A549 (cell line): ENCODE data around the gene MRPL36. TPM values are rescaled to one million over a fixed set of nuclear protein-coding genes. Genes with fewer than 3 reads are reported as not detected.

ENCODE experiments used
- ATAC-seq, 2 experiments: fragments of 200-7000 bp in 1 of 2; fragments of >200 bp in 1 of 2; cut with Nextera tagmentation in 1 of 2; cut with Tn5 transposase in 1 of 2; 3 replicates each; pipeline versions ENCODE4 v1.8.0 to v1.9.1; 2018 to 2020; ENCODE audit warnings: mild to moderate bottlenecking in 1 of 2, moderate library complexity in 1 of 2
- CTCF ChIA-PET: fragments of 300-600 bp; sonication (Branson Sonifier 250); formaldehyde crosslinking; extraction: SDS; loops from one replicate; lab custom pipeline; 2021; ENCODE audit warnings: antibody characterized with exemption, inconsistent platforms; lab: Yijun Ruan, JAX
- POLR2A ChIA-PET: fragments of 350-600 bp; formaldehyde crosslinking; extraction: SDS; loops from one replicate; lab custom pipeline; 2021; ENCODE audit warnings: antibody characterized with exemption, inconsistent platforms; lab: Yijun Ruan, JAX
- DNase-seq, 2 experiments: peaks; one replicate each; pipeline versions ENCODE4 v3.0.0 to v3.0.0-alpha.2; 2011 to 2016; ENCODE audit warnings: low read depth in 1 of 2, low spot score in 1 of 2
- FAIRE-seq: peaks from 2 replicates; lab custom pipeline; 2011; peaks lifted over from hg19 to GRCh38; lab: Jason Lieb, UNC
- H3K27ac ChIP-seq, 2 experiments: fragments of >200 bp; sonication (Bioruptor Twin); formaldehyde crosslinking; 3 replicates each; pipeline ENCODE4 v1.5.1; 2016 to 2017
- H3K4me1 ChIP-seq: fragments of >200 bp; sonication (Bioruptor Twin); formaldehyde crosslinking; 3 replicates; pipeline ENCODE4 v1.6.1; 2016
- H3K4me2 ChIP-seq: fragments of >200 bp; sonication (Bioruptor Twin); formaldehyde crosslinking; 3 replicates; pipeline ENCODE4 v1.6.1; 2016
- H3K4me3 ChIP-seq: fragments of >200 bp; sonication (Bioruptor Twin); formaldehyde crosslinking; 3 replicates; pipeline ENCODE4 v1.5.1; 2016
- H3K9me3 ChIP-seq: fragments of >200 bp; sonication (Bioruptor Twin); formaldehyde crosslinking; 3 replicates; pipeline ENCODE4 v1.6.1; 2016
- EHF ChIP-seq: fragments of 250-450 bp; sonication (Bioruptor Pico); IDR thresholded peaks from 2 replicates; pipeline ENCODE4 v1.5.0; 2020; ENCODE audit warnings: mild to moderate bottlenecking
- JUN ChIP-seq, 2 experiments: fragments of >200 bp; sonication (Bioruptor Twin); formaldehyde crosslinking; IDR thresholded peaks; 2 replicates in 1 of 2; 3 replicates in 1 of 2; pipeline ENCODE4 v1.6.1; 2016 to 2017
- KDM5A ChIP-seq: fragments of 200-600 bp; sonication (generic); IDR thresholded peaks from 2 replicates; pipeline ENCODE4 v1.6.1; 2016; ENCODE audit warnings: antibody characterized with exemption, mild to moderate bottlenecking
- PHF8 ChIP-seq: fragments of 200-600 bp; sonication (generic); IDR thresholded peaks from 2 replicates; pipeline ENCODE4 v1.6.1; 2016; ENCODE audit warnings: low read depth, mild to moderate bottlenecking, antibody characterized with exemption, moderate library complexity, borderline replicate concordance
- POLR2A ChIP-seq: IDR thresholded peaks from 2 replicates; pipeline ENCODE4 v1.6.1; 2012; ENCODE audit warnings: mild to moderate bottlenecking, low read length
- RARB ChIP-seq: fragments of 250-450 bp; sonication (Bioruptor Pico); IDR thresholded peaks from 2 replicates; pipeline ENCODE4 v1.8.0; 2021; ENCODE audit warnings: mild to moderate bottlenecking, moderate library complexity
- RNF2 ChIP-seq: fragments of 200-600 bp; sonication (generic); IDR thresholded peaks from 2 replicates; pipeline ENCODE4 v1.6.1; 2016; ENCODE audit warnings: low read depth, mild to moderate bottlenecking, antibody characterized with exemption, moderate library complexity, borderline replicate concordance
- ZSCAN20 ChIP-seq: fragments of 250-450 bp; sonication (Bioruptor Pico); IDR thresholded peaks from 2 replicates; pipeline ENCODE4 v1.8.0; 2022; ENCODE audit warnings: mild to moderate bottlenecking, moderate library complexity
- WGBS: methylation state at CpG from one replicate; pipeline ENCODE4 v1.1.6; 2017; ENCODE audit errors: missing lambda C conversion rate; 5-methylcytosine and 5-hydroxymethylcytosine counted together
- polyA plus RNA-seq, 4 experiments: library from polyadenylated mRNA; depleted of rRNA in 3 of 4; stranded (reverse); fragments of >200 nt; fragmentation: RNase III in 1 of 4; extraction: RNeasy Plus Mini Kit Qiagen cat#74134 plus additional on column Dnase treatment in 1 of 4; gene quantifications; 2 replicates in 3 of 4; 3 replicates in 1 of 4; pipeline ENCODE4 v1.2.3, GENCODE V29; 2011 to 2017
- TF ChIP-seq, protein P1 (sequence below): fragments of >200 bp; sonication (Bioruptor Twin); formaldehyde crosslinking; IDR thresholded peaks from 3 replicates; pipeline ENCODE4 v1.5.1; 2016
- TF ChIP-seq, protein P2 (sequence below): fragments of >200 bp; sonication (Bioruptor Twin); formaldehyde crosslinking; IDR thresholded peaks from 3 replicates; pipeline ENCODE4 v1.6.1; 2016
- TF ChIP-seq, protein P3 (sequence below): fragments of 200-600 bp; sonication (generic); IDR thresholded peaks from 2 replicates; pipeline ENCODE4 v1.6.1; 2016; ENCODE audit warnings: antibody characterized with exemption, mild to moderate bottlenecking, moderate library complexity
- TF ChIP-seq, protein P4 (sequence below): IDR thresholded peaks from 2 replicates; pipeline ENCODE4 v1.6.1; 2012

The MRPL36 gene
- polyA plus RNA-seq, 2 of the 4 experiments (the other 2 are of a cell fraction): 114 to 127 TPM

DNA sequence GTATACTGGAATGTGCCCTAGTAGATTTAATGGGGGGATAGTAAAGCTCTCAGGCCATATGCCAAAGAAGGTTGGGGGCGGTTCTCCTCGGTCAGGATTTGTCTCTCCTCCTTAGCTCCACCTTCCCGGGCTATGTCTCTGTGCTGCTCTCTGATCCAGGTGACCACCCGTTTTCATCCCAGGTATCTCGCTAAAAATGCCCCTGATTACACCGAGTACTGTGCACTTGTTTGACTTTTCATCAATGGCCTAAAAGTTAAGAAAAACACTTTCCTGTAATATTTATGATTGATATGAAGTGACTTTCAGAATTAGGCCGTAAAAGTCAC, 2.3 kb upstream of the MRPL36 start:
- ATAC-seq (peak in 1 of 2 experiments; percentile 10; a peak in 1 of 6 replicates), DNase-seq (peak; percentile 17 to 26), FAIRE-seq (no peak)
- no peaks in the 10 kb centered on the region for H3K9me3 ChIP-seq
- ChIA-PET CTCF (no interaction called here), POLR2A (no interaction called here)
- H3K4me1 ChIP-seq: peaks cover 10% of the 10 kb centered on the region; the same call in 2 of the 3 replicates
- peak overlapping the region; percentile 75 for H3K4me3 ChIP-seq
- 13% methylated on average over 7 of the region's 7 CpGs for WGBS
- H3K27ac ChIP-seq: peak overlapping the region; percentile 87 to 94
- TF ChIP-seq RARB (CRISPR knock-in tag) (no peak), ZSCAN20 (CRISPR knock-in tag) (no peak)
- TF ChIP-seq, protein P1, sequence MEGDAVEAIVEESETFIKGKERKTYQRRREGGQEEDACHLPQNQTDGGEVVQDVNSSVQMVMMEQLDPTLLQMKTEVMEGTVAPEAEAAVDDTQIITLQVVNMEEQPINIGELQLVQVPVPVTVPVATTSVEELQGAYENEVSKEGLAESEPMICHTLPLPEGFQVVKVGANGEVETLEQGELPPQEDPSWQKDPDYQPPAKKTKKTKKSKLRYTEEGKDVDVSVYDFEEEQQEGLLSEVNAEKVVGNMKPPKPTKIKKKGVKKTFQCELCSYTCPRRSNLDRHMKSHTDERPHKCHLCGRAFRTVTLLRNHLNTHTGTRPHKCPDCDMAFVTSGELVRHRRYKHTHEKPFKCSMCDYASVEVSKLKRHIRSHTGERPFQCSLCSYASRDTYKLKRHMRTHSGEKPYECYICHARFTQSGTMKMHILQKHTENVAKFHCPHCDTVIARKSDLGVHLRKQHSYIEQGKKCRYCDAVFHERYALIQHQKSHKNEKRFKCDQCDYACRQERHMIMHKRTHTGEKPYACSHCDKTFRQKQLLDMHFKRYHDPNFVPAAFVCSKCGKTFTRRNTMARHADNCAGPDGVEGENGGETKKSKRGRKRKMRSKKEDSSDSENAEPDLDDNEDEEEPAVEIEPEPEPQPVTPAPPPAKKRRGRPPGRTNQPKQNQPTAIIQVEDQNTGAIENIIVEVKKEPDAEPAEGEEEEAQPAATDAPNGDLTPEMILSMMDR: no peak
- H3K4me2 ChIP-seq: peak overlapping the region; percentile 99

DNA sequence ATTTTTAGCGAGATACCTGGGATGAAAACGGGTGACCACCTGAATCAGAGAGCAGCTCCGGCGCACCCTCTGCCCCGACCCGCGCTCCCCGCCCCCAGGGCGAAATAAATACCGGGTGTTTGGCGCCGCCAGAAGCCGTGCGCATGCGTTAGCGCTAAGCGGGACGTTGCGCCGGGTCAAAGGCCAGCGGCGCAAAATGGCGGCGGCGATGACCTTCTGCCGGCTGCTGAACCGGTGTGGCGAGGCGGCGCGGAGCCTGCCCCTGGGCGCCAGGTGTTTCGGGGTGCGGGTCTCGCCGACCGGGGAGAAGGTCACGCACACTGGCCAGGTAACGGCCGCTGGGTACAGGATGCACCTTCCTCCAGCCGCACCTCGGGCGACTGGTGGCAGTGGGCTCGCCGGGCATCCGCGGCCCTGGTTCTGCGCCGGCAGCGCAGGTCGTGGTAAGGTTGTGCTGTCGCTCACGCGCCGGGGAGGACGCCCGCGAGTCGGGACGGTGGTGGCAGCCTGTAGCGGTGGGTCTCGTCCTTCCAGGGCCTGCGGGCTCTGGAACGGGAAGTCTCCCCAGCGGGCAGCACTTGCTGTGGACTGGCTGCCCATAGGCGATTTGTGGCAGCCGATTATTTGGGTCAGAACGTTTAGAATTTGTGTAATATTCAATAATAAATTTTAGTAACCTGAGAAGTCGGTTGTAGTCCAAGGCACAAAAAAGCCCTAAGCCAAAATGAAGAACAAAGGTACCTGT, 1.8 kb upstream of the MRPL36 start, which contains the start of gene NDUFS6:
TSS of gene NDUFS6 (plus strand) at position 186 of the 745 bp plus-strand sequence. CDS start at position 197, 11 bp downstream.
- Histone ChIP-seq H3K4me3 (peak within 1 kb of the TSS; percentile 75), H3K27ac (peak within 1 kb of the TSS; percentile 87 to 94), H3K9me3 (no peaks in the 10 kb centered on the region), H3K4me2 (peak within 1 kb of the TSS; percentile 99), H3K4me1 (peaks cover 10% of the 10 kb centered on the region; the same call in 2 of the 3 replicates)
- ATAC-seq (peak; percentile 44 to 73), DNase-seq (peak; percentile 55 to 81), FAIRE-seq (no peak)
- CTCF ChIA-PET: interaction anchor here (1.5 kb wide), 1 partner anchor 19 kb away, joined by 3 read pairs; no protein-coding TSS in a partner anchor
- peak; percentile 87 for TF ChIP-seq KDM5A
- peak in 1 of 2 experiments; percentile 77; a peak in 3 of 5 replicates for TF ChIP-seq JUN (IDR thresholded peaks at IDR 0.05)
- TF ChIP-seq POLR2A: peak; percentile 84
- TF ChIP-seq, protein P2, sequence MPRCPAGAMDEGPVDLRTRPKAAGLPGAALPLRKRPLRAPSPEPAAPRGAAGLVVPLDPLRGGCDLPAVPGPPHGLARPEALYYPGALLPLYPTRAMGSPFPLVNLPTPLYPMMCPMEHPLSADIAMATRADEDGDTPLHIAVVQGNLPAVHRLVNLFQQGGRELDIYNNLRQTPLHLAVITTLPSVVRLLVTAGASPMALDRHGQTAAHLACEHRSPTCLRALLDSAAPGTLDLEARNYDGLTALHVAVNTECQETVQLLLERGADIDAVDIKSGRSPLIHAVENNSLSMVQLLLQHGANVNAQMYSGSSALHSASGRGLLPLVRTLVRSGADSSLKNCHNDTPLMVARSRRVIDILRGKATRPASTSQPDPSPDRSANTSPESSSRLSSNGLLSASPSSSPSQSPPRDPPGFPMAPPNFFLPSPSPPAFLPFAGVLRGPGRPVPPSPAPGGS: peak; percentile 92
- no peak for TF ChIP-seq RNF2
- TF ChIP-seq, protein P3, sequence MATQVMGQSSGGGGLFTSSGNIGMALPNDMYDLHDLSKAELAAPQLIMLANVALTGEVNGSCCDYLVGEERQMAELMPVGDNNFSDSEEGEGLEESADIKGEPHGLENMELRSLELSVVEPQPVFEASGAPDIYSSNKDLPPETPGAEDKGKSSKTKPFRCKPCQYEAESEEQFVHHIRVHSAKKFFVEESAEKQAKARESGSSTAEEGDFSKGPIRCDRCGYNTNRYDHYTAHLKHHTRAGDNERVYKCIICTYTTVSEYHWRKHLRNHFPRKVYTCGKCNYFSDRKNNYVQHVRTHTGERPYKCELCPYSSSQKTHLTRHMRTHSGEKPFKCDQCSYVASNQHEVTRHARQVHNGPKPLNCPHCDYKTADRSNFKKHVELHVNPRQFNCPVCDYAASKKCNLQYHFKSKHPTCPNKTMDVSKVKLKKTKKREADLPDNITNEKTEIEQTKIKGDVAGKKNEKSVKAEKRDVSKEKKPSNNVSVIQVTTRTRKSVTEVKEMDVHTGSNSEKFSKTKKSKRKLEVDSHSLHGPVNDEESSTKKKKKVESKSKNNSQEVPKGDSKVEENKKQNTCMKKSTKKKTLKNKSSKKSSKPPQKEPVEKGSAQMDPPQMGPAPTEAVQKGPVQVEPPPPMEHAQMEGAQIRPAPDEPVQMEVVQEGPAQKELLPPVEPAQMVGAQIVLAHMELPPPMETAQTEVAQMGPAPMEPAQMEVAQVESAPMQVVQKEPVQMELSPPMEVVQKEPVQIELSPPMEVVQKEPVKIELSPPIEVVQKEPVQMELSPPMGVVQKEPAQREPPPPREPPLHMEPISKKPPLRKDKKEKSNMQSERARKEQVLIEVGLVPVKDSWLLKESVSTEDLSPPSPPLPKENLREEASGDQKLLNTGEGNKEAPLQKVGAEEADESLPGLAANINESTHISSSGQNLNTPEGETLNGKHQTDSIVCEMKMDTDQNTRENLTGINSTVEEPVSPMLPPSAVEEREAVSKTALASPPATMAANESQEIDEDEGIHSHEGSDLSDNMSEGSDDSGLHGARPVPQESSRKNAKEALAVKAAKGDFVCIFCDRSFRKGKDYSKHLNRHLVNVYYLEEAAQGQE: no peak
- TF ChIP-seq, protein P4, sequence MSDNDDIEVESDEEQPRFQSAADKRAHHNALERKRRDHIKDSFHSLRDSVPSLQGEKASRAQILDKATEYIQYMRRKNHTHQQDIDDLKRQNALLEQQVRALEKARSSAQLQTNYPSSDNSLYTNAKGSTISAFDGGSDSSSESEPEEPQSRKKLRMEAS: peak; percentile 77
- no peak for TF ChIP-seq EHF (CRISPR knock-in tag)
- TF ChIP-seq PHF8: peak; percentile 50; the same call in 1 of the 2 replicates
- 1% methylated on average over 16 of the region's 69 CpGs for WGBS
- POLR2A ChIA-PET: no interaction called here
